ENCODE measurements around the gene ECPAS.
"Not testable (repeated sequence)": the region's sequence is repeated elsewhere in the genome, so short reads cannot be mapped to it uniquely, and the experiment has no call there.

ECPAS gene

GRCh38 chr9:111454751-111455150, 29.4 kb downstream of the ECPAS start:
- TF ChIP-seq CTCF (IDR thresholded peaks at IDR 0.05; ENCODE audit: low read depth, low read length), result no peak
- no peak for DNase-seq (ENCODE audit: extremely low read depth, low read depth)

GRCh38 chr9:111451570-111451969, 32.6 kb downstream of the ECPAS start:
- no peak for TF ChIP-seq CTCF (IDR thresholded peaks at IDR 0.05; ENCODE audit: low read depth, low read length)
- DNase-seq (ENCODE audit: extremely low read depth, low read depth), result no peak

GRCh38 chr9:111450124-111450523, 34.1 kb downstream of the ECPAS start:
- DNase-seq (ENCODE audit: extremely low read depth, low read depth), result no peak
- TF ChIP-seq CTCF (IDR thresholded peaks at IDR 0.05; ENCODE audit: low read depth, low read length), result no peak

GRCh38 chr9:111449705-111450104, 34.5 kb downstream of the ECPAS start:
- TF ChIP-seq CTCF (IDR thresholded peaks at IDR 0.05; ENCODE audit: low read depth, low read length), result no peak
- DNase-seq (ENCODE audit: extremely low read depth, low read depth), result no peak

GRCh38 chr9:111445799-111446198, 38.4 kb downstream of the ECPAS start:
- not testable (repeated sequence) for DNase-seq (ENCODE audit: extremely low read depth, low read depth)

GRCh38 chr9:111443454-111443853, 40.7 kb downstream of the ECPAS start:
- DNase-seq (ENCODE audit: extremely low read depth, low read depth), result no peak
- no peak for TF ChIP-seq CTCF (IDR thresholded peaks at IDR 0.05; ENCODE audit: low read depth, low read length)

- DNase-seq (ENCODE audit: extremely low read depth, low read depth), result no peak
- TF ChIP-seq CTCF (IDR thresholded peaks at IDR 0.05; ENCODE audit: low read depth, low read length), result no peak
Measured at GRCh38 chr9:111442360-111443027, 41.7 kb downstream of the ECPAS start.

- DNase-seq (ENCODE audit: extremely low read depth, low read depth), result no peak
- no peak for TF ChIP-seq CTCF (IDR thresholded peaks at IDR 0.05; ENCODE audit: low read depth, low read length)
Measured at GRCh38 chr9:111440226-111440625, 44.0 kb downstream of the ECPAS start.
